Ovary (tissue), 3 donors: ENCODE results near the gene BABAM2.

Experiments used
- CTCF ChIP-seq, 3 donors: fragments of 450-650 bp in 2 of 3; fragments of 200-600 bp in 1 of 3; IDR thresholded peaks; one replicate each; pipeline versions ENCODE4 v1.5.1 to v1.8.0; 2016 to 2022; ENCODE audit warnings: antibody characterized with exemption in 3 of 3, mild to moderate bottlenecking in 1 of 3
- EP300 ChIP-seq: sonication (generic); formaldehyde crosslinking; IDR thresholded peaks from one replicate; pipeline ENCODE4 v1.6.1; 2017; ENCODE audit warnings: antibody characterized with exemption
- POLR2A ChIP-seq: fragments of 450-650 bp; IDR thresholded peaks from one replicate; pipeline ENCODE4 v1.6.1; 2017; ENCODE audit warnings: antibody characterized with exemption, mild to moderate bottlenecking, moderate library complexity
- donor health status: DM: no; HTN: no; CAD: no.

DNA sequence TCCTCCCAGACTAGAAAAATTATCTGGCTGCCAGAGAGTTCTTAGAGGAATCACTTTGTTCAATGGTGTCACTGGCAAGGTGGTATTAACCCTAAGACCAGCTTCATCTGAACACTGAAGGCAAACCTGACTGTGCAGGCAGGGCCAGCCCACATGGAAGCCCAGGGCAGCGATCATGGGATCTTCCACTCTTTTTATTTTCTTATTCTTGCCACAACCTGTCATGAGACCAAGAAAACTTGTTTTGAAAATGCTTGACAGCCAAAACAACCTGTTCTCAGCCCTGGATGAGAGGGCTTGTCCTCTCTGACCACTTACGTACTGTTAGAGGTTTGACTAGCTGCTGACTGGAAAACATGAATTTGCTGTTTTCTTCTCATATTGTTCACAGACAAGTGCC lies 426.9 kb downstream of the BABAM2 start:
- TF ChIP-seq CTCF (IDR thresholded peaks at IDR 0.05) = no peak
- no peak for TF ChIP-seq POLR2A
- TF ChIP-seq EP300 = no peak
